SK-N-SH (cell line): Measurements from ENCODE around the gene RASSF4. TPM values are rescaled to one million over a fixed set of nuclear protein-coding genes. Genes with fewer than 3 reads are reported as not detected.

Experiments
- CTCF ChIA-PET: fragments of 300-600, 350-600 bp; formaldehyde crosslinking; extraction: SDS; loops from one replicate; lab custom pipeline; 2021; lab: Yijun Ruan, JAX
- POLR2A ChIA-PET: fragments of 350-600 bp; sonication (Branson Sonifier 250); formaldehyde crosslinking; extraction: SDS; loops from one replicate; lab custom pipeline; 2020; ENCODE audit warnings: antibody characterized with exemption, inconsistent platforms; lab: Yijun Ruan, JAX
- DNase-seq: peaks from one replicate; pipeline ENCODE4 v3.0.0; 2012
- H2AFZ ChIP-seq: fragments of 200-600 bp; sonication (generic); 2 replicates; pipeline ENCODE4 v1.8.1; 2016; ENCODE audit warnings: antibody characterized with exemption, mild to moderate bottlenecking, low read depth
- H3F3A ChIP-seq: fragments of 200-600 bp; sonication (generic); replicated peaks from 2 replicates; pipeline ENCODE3; 2016; ENCODE audit warnings: antibody characterized with exemption, mild to moderate bottlenecking; ENCODE audit not compliant: insufficient read depth
- H3K27ac ChIP-seq, 2 experiments: fragments of 200-500 bp in 1 of 2; fragments of 200-600 bp in 1 of 2; sonication (Bioruptor generic) in 1 of 2; sonication (generic), shearing (Covaris generic) in 1 of 2; 2 replicates each; pipeline versions ENCODE4 v1.5.1 to v1.6.1; 2014 to 2016; ENCODE audit warnings: low read depth in 2 of 2, inconsistent platforms in 1 of 2, low read length in 1 of 2, mild to moderate bottlenecking in 1 of 2, mixed read lengths in 1 of 2
- H3K27me3 ChIP-seq: fragments of 200-600 bp; sonication (generic), shearing (Covaris generic); 2 replicates; pipeline ENCODE4 v1.6.1; 2016; ENCODE audit warnings: mixed run types; ENCODE audit not compliant: insufficient read depth
- H3K36me3 ChIP-seq, 2 experiments: fragments of 200-500 bp in 1 of 2; fragments of 200-600 bp in 1 of 2; sonication (Bioruptor generic) in 1 of 2; sonication (generic) in 1 of 2; replicated peaks in 1 of 2; 2 replicates each; pipeline versions ENCODE3 to v1.5.1; 2014 to 2016; ENCODE audit warnings: low read length in 1 of 2, mild to moderate bottlenecking in 1 of 2; ENCODE audit not compliant: insufficient read depth in 2 of 2, control insufficient read depth in 1 of 2
- H3K4me1 ChIP-seq, 2 experiments: fragments of 200-500 bp in 1 of 2; fragments of 200-600 bp in 1 of 2; sonication (Bioruptor generic) in 1 of 2; sonication (generic), shearing (Covaris generic) in 1 of 2; 2 replicates each; pipeline versions ENCODE4 v1.5.1 to v1.6.1; 2014 to 2016; ENCODE audit warnings: low read depth in 1 of 2, low read length in 1 of 2, mixed run types in 1 of 2; ENCODE audit not compliant: insufficient read depth in 2 of 2, control insufficient read depth in 1 of 2
- H3K4me2 ChIP-seq: fragments of 200-600 bp; sonication (generic), shearing (Covaris generic); 2 replicates; pipeline ENCODE4 v1.6.1; 2017; ENCODE audit warnings: mixed run types
- H3K4me3 ChIP-seq, 2 experiments: fragments of 200-500 bp in 1 of 2; fragments of 200-600 bp in 1 of 2; sonication (Bioruptor generic) in 1 of 2; sonication (generic), shearing (Covaris generic) in 1 of 2; 2 replicates each; pipeline versions ENCODE4 v1.5.1 to v1.8.1; 2014 to 2016; ENCODE audit warnings: low read depth in 2 of 2, inconsistent platforms in 1 of 2, low read length in 1 of 2, mild to moderate bottlenecking in 1 of 2, mixed read lengths in 1 of 2, moderate library complexity in 1 of 2
- H3K79me2 ChIP-seq: fragments of 200-600 bp; sonication (generic); 2 replicates; pipeline ENCODE4 v1.8.1; 2017; ENCODE audit warnings: mild to moderate bottlenecking; ENCODE audit not compliant: insufficient read depth
- H3K9ac ChIP-seq: fragments of 200-600 bp; sonication (generic); 2 replicates; pipeline ENCODE4 v1.6.1; 2017; ENCODE audit warnings: mixed run types
- H3K9me2 ChIP-seq: fragments of 200-600 bp; sonication (generic); 2 replicates; pipeline ENCODE4 v1.6.1; 2017; ENCODE audit warnings: mixed run types
- H3K9me3 ChIP-seq: fragments of 200-600 bp; sonication (generic); 2 replicates; pipeline ENCODE4 v1.6.1; 2017; ENCODE audit warnings: mixed run types, mild to moderate bottlenecking, moderate library complexity
- H4K20me1 ChIP-seq: fragments of 200-600 bp; sonication (generic); 2 replicates; pipeline ENCODE4 v1.6.1; 2017; ENCODE audit warnings: mild to moderate bottlenecking, mixed run types; ENCODE audit not compliant: insufficient read depth
- EP300 ChIP-seq, 2 experiments: IDR thresholded peaks; 2 replicates each; pipeline versions ENCODE4 v1.4.0 to v1.6.1; 2012; ENCODE audit warnings: borderline replicate concordance in 1 of 2, low read depth in 1 of 2, low read length in 1 of 2
- RCOR1 ChIP-seq: fragments of 150-350 bp; IDR thresholded peaks from 2 replicates; pipeline ENCODE4 v1.6.1; 2017; ENCODE audit warnings: antibody characterized with exemption, low read length
- RXRA ChIP-seq: IDR thresholded peaks from 2 replicates; pipeline ENCODE4 v1.4.0; 2012; ENCODE audit warnings: low read depth, mild to moderate bottlenecking, borderline replicate concordance
- SMC3 ChIP-seq: IDR thresholded peaks from 2 replicates; pipeline ENCODE4 v1.6.1; 2012; ENCODE audit warnings: low read depth, low read length, improper control_type of control experiment
- TCF12 ChIP-seq: IDR thresholded peaks from 2 replicates; pipeline ENCODE4 v1.4.0; 2012
- WGBS: methylation state at CpG from one replicate; pipeline ENCODE4 v1.1.6; 2017; ENCODE audit warnings: low lambda C conversion rate; 5-methylcytosine and 5-hydroxymethylcytosine counted together
- polyA plus RNA-seq, 3 experiments: library from polyadenylated mRNA; depleted of rRNA; stranded (reverse); fragments of >200 nt; gene quantifications; 2 replicates each; pipeline ENCODE4 v1.2.3, GENCODE V29; 2012
- TF ChIP-seq, protein P1 (sequence below): fragments of 200-600 bp; sonication (generic); IDR thresholded peaks from 2 replicates; pipeline ENCODE4 v1.6.1; 2017; ENCODE audit warnings: antibody characterized with exemption, mild to moderate bottlenecking, moderate library complexity
- TF ChIP-seq, protein P2 (sequence below): IDR thresholded peaks from 2 replicates; pipeline ENCODE4; 2012

RASSF4 gene
- polyA plus RNA-seq, 1 of the 3 experiments (the other 2 are of a cell fraction): 11.0 TPM

GRCh38 chr10:44925224-44925623, 34.4 kb upstream of the RASSF4 start:
- H3K9me2 ChIP-seq: no peaks in the 10 kb centered on the region
- H3K9me3 ChIP-seq: no peaks in the 10 kb centered on the region
- ChIA-PET POLR2A (no interaction called here), CTCF (interaction anchor here (1.2 to 1.3 kb wide), 3 partner anchors 10 to 50 kb away, joined by 3 to 4 read pairs (median 3); no protein-coding TSS in a partner anchor)
- no peak overlapping the region for H3K27ac ChIP-seq
- H3K9ac ChIP-seq: no peak overlapping the region
- no peaks in the 10 kb centered on the region for H4K20me1 ChIP-seq
- H3K4me2 ChIP-seq: no peak overlapping the region
- no peak overlapping the region for H2AFZ ChIP-seq
- H3K27me3 ChIP-seq: peaks cover 33% of the 10 kb centered on the region
- no peaks in the 10 kb centered on the region for H3K36me3 ChIP-seq
- H3F3A ChIP-seq: no peaks in the 10 kb centered on the region
- 33% methylated on average over 7 of the region's 7 CpGs for whole genome bisulfite sequencing
- no peaks in the 10 kb centered on the region for H3K4me1 ChIP-seq
- H3K4me3 ChIP-seq: no peak overlapping the region; a peak in 1 of 4 replicates
- DNase-seq: peak; percentile 32
- H3K79me2 ChIP-seq: no peaks in the 10 kb centered on the region
- TF ChIP-seq, protein P1, sequence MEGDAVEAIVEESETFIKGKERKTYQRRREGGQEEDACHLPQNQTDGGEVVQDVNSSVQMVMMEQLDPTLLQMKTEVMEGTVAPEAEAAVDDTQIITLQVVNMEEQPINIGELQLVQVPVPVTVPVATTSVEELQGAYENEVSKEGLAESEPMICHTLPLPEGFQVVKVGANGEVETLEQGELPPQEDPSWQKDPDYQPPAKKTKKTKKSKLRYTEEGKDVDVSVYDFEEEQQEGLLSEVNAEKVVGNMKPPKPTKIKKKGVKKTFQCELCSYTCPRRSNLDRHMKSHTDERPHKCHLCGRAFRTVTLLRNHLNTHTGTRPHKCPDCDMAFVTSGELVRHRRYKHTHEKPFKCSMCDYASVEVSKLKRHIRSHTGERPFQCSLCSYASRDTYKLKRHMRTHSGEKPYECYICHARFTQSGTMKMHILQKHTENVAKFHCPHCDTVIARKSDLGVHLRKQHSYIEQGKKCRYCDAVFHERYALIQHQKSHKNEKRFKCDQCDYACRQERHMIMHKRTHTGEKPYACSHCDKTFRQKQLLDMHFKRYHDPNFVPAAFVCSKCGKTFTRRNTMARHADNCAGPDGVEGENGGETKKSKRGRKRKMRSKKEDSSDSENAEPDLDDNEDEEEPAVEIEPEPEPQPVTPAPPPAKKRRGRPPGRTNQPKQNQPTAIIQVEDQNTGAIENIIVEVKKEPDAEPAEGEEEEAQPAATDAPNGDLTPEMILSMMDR: 0 out of 2 replicates have a peak, but pooled peaks have one; percentile 22
- TF ChIP-seq RCOR1: no peak

GRCh38 chr10:44925811-44926750, 33.5 kb upstream of the RASSF4 start:
- Histone ChIP-seq H3K9ac (no peak overlapping the region), H2AFZ (no peak overlapping the region), H3K27ac (no peak overlapping the region), H3K4me2 (no peak overlapping the region), H3K4me3 (no peak overlapping the region), H3K36me3 (no peaks in the 10 kb centered on the region), H3F3A (no peaks in the 10 kb centered on the region), H3K27me3 (peaks cover 33% of the 10 kb centered on the region), H4K20me1 (no peaks in the 10 kb centered on the region), H3K79me2 (no peaks in the 10 kb centered on the region), H3K4me1 (no peaks in the 10 kb centered on the region), H3K9me3 (no peaks in the 10 kb centered on the region), H3K9me2 (no peaks in the 10 kb centered on the region)
- CTCF ChIA-PET: interaction anchor here (1.3 kb wide), 1 partner anchor 38 kb away, joined by 3 read pairs; no protein-coding TSS in a partner anchor
- TF ChIP-seq, protein P2, sequence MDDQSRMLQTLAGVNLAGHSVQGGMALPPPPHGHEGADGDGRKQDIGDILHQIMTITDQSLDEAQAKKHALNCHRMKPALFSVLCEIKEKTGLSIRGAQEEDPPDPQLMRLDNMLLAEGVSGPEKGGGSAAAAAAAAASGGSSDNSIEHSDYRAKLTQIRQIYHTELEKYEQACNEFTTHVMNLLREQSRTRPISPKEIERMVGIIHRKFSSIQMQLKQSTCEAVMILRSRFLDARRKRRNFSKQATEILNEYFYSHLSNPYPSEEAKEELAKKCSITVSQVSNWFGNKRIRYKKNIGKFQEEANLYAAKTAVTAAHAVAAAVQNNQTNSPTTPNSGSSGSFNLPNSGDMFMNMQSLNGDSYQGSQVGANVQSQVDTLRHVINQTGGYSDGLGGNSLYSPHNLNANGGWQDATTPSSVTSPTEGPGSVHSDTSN: no peak
- no peak for TF ChIP-seq SMC3
- TF ChIP-seq TCF12: no peak
- TF ChIP-seq RXRA: no peak
- TF ChIP-seq EP300 (IDR thresholded peaks at IDR 0.05; ENCODE audit: borderline replicate concordance in 1 of 2, low read depth in 1 of 2, low read length in 1 of 2): no peak
- POLR2A ChIA-PET: no interaction called here
- no peak for DNase-seq
- 56% methylated on average over 15 of the region's 16 CpGs for WGBS
